Measurements from ENCODE around the gene IGF1R. TPM values are rescaled to one million over a fixed set of nuclear protein-coding genes. Genes with fewer than 3 reads are reported as not detected.
A peak's percentile ranks its signal among the peaks of the same experiment; 100 is the strongest.

IGF1R gene
- total RNA-seq, 4 donors from 2014 or later: 87.8 to 173 (median 107) TPM

DNA sequence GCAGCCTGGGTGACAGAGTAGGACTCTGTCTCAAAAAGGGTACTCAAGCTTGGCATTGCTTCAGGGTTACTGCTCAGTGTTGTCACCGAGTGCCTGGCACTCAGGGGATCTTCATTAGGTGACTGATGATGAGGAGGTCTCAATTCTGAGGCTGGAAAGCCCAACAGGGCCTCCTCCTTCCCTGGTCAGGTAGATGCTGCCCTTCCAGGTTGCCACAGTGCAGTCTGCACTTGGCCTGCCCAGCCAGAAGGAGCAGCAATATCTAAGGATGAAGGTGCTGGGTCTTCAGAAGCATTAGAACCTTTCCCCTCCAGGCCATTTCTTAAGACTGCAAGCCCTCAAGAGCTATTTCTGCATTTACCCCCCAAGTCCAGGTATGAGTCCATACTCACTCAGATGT, 317.3 kb downstream of the IGF1R start:
- TF ChIP-seq POLR2A (IDR thresholded peaks at IDR 0.05): no peak
- no peak for TF ChIP-seq POLR2AphosphoS5 (IDR thresholded peaks at IDR 0.05)
- TF ChIP-seq, protein P1, sequence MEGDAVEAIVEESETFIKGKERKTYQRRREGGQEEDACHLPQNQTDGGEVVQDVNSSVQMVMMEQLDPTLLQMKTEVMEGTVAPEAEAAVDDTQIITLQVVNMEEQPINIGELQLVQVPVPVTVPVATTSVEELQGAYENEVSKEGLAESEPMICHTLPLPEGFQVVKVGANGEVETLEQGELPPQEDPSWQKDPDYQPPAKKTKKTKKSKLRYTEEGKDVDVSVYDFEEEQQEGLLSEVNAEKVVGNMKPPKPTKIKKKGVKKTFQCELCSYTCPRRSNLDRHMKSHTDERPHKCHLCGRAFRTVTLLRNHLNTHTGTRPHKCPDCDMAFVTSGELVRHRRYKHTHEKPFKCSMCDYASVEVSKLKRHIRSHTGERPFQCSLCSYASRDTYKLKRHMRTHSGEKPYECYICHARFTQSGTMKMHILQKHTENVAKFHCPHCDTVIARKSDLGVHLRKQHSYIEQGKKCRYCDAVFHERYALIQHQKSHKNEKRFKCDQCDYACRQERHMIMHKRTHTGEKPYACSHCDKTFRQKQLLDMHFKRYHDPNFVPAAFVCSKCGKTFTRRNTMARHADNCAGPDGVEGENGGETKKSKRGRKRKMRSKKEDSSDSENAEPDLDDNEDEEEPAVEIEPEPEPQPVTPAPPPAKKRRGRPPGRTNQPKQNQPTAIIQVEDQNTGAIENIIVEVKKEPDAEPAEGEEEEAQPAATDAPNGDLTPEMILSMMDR (IDR thresholded peaks at IDR 0.05): no peak
- TF ChIP-seq EP300 (IDR thresholded peaks at IDR 0.05): no peak
- H3K27ac ChIP-seq: no peak overlapping the region
- WGBS: 40% methylated on average over 1 of the region's 1 CpG
- peaks cover 22% of the 10 kb centered on the region for H3K36me3 ChIP-seq
- H3K9me3 ChIP-seq: peaks cover 7% of the 10 kb centered on the region
- peaks cover 7% of the 10 kb centered on the region for H3K4me1 ChIP-seq
- no peak overlapping the region for H3K4me3 ChIP-seq
- H3K27me3 ChIP-seq: no peaks in the 10 kb centered on the region
- DNase-seq (ENCODE audit: low spot score in 2 of 2): peak in 1 of 2 donors; percentile 31

DNA sequence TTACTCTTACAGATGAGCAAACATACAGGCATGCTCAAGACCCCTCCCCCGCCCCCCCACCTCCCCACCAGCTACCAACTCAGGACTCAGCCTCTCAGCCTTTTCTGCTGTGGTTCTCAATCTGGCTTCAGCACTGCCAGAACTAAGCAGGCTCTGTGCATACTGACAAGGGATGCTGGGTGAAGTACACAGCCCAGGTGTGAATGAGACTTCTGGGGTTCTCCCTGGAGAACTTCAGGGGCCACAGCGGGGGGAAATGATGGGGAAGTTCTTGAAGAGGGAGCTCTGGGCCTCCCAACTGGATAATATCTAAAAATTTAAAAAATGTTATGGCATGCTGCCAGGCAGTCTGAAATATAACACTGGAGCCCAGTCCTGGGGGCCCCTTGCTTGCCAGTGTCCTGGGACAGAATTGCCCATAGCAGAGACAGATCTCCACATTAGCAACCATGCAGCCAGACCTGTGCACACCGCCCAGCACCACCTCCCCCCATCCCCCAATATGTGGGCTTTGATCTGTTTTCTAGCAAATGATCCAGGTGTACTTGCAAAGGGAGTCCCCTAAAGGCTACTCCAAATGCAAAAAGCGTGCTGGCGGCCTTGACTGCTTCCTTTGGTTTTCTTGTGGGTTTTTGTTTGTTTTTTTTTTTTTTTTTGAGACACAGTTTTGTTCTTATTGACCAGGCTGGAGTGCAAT, 317.9 kb downstream of the IGF1R start:
- peak in 1 of 2 donors; percentile 64 for DNase-seq (ENCODE audit: low spot score in 2 of 2)
- 73% methylated on average over 5 of the region's 5 CpGs for WGBS

DNA sequence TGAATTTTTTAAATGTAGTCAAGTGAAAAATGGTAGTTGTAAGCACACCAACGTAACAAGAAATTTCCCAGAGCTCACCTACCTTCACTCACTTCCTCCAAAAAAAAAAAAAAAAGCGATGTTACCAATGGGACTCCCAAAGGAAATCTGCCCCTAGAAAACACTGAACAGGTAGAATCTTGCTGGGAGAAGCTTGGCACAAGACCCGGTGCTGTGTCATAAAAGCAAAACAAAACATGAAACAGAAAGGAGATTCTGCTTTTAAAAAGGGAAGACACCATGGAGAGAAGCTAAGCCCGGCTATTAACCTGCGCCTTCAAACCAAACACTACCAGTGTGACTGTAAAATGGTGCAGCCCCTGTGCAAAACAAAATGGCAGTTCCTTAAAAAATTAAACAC, 318.8 kb downstream of the IGF1R start:
- Histone ChIP-seq H3K27me3 (no peaks in the 10 kb centered on the region), H3K27ac (no peak overlapping the region), H3K9me3 (peaks cover under 1% of the 10 kb centered on the region), H3K4me1 (peaks cover 7% of the 10 kb centered on the region), H3K36me3 (peaks cover 7% of the 10 kb centered on the region), H3K4me3 (no peak overlapping the region)
- 46% methylated on average over 5 of the region's 5 CpGs for WGBS
- DNase-seq (ENCODE audit: low spot score in 2 of 2): no peak
- TF ChIP-seq, protein P1 (IDR thresholded peaks at IDR 0.05): no peak

More for the DNA sequence above, 317.9 kb downstream of the IGF1R start:
- peaks cover 7% of the 10 kb centered on the region for H3K9me3 ChIP-seq
- H3K27me3 ChIP-seq: no peaks in the 10 kb centered on the region
- H3K27ac ChIP-seq: no peak overlapping the region
- TF ChIP-seq EP300 (IDR thresholded peaks at IDR 0.05): no peak
- TF ChIP-seq, protein P1 (IDR thresholded peaks at IDR 0.05): no peak
- TF ChIP-seq POLR2A (IDR thresholded peaks at IDR 0.05): no peak
- TF ChIP-seq POLR2AphosphoS5 (IDR thresholded peaks at IDR 0.05): no peak
- peaks cover 7% of the 10 kb centered on the region for H3K4me1 ChIP-seq
- H3K36me3 ChIP-seq: peaks cover 15% of the 10 kb centered on the region
- H3K4me3 ChIP-seq: no peak overlapping the region

DNA sequence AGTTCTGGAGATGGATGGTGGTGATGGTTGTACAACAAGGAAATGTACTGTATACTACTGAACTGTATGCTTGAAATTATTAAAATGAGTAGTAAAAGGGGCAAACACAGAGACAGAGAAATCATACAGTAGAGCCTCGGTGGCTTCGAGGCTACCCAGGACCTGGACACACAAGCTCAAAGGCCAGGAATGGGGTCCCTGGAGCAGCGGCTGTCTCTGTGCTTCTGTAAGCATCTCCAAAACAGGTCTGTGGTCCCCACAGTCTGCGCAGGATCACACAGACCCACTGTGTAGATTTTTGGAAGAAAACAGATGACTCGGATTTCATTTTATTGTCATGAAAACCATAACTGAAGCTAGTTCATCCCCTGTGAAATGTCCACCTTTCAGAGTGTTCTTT, 319.6 kb downstream of the IGF1R start:
- no peaks in the 10 kb centered on the region for H3K36me3 ChIP-seq

DNA sequence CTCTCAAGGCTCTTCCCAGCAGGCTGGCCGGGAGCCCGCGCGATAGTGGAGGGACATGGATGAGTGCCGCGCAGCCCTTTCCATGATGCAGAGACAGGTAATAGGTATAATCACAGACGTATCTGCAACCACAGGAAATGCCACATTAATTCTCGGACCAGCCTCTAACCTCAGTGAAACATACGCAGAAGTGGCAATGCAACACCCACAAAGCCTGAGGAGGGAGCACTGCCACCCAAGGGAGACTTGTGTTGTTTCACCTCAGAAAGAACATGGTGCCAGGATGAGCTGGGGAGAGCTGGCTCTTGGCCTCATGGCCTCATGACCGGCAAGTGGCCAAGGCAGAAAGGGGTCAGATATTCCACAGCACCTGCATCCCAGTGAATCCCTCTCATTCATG, 320.2 kb downstream of the IGF1R start:
- WGBS: 88% methylated on average over 10 of the region's 10 CpGs
- no peak for DNase-seq (ENCODE audit: low spot score in 2 of 2)

More for the DNA sequence above, 319.6 kb downstream of the IGF1R start:
- H3K27ac ChIP-seq: no peak overlapping the region
- peak; percentile 7 to 41 for DNase-seq (ENCODE audit: low spot score in 2 of 2)
- no peak overlapping the region for H3K4me3 ChIP-seq
- WGBS: 89% methylated on average over 5 of the region's 5 CpGs
- H3K27me3 ChIP-seq: no peaks in the 10 kb centered on the region
- H3K9me3 ChIP-seq: no peaks in the 10 kb centered on the region
- H3K4me1 ChIP-seq: peaks cover 7% of the 10 kb centered on the region
- TF ChIP-seq POLR2AphosphoS5 (IDR thresholded peaks at IDR 0.05): no peak
- TF ChIP-seq, protein P1 (IDR thresholded peaks at IDR 0.05): no peak
- TF ChIP-seq POLR2A (IDR thresholded peaks at IDR 0.05): no peak
- no peak for TF ChIP-seq EP300 (IDR thresholded peaks at IDR 0.05)

More for the DNA sequence above, 320.2 kb downstream of the IGF1R start:
- H3K4me1 ChIP-seq: peaks cover 7% of the 10 kb centered on the region
- H3K9me3 ChIP-seq: no peaks in the 10 kb centered on the region
- no peak overlapping the region for H3K27ac ChIP-seq
- no peaks in the 10 kb centered on the region for H3K27me3 ChIP-seq
- TF ChIP-seq POLR2A (IDR thresholded peaks at IDR 0.05) (no peak), EP300 (IDR thresholded peaks at IDR 0.05) (no peak), POLR2AphosphoS5 (IDR thresholded peaks at IDR 0.05) (no peak)
- TF ChIP-seq, protein P1 (IDR thresholded peaks at IDR 0.05): no peak
- no peak overlapping the region for H3K4me3 ChIP-seq
- H3K36me3 ChIP-seq: no peaks in the 10 kb centered on the region

Data from suprapubic skin (tissue), 4 donors.